Measurements from ENCODE around the gene DNAJC27.

DNAJC27 gene

DNA sequence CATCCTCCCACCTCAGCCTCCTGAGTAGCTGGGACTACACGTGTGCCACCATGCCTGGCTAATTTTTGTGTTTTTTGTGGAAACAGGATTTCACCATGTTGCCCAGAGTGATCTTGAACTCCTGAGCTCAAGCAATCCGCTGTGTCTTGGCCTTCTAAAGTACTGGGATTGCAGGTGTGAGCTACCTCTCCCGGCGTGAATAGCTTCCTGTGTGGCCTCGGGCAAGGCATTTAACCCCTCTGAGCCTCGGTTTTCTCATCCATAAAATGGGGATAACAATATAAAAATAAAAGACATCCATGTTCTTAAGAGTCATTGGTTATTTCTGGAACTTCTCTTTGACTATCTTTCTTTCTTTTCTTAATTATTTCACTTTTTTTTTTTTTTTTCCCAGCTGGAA is 32.4 kb downstream of the DNAJC27 start:
- H3K9ac ChIP-seq (ENCODE audit: low read length) = no peak overlapping the region
- no peaks in the 10 kb centered on the region for H3K9me3 ChIP-seq (ENCODE audit: control insufficient read depth, low read length)
- H3K27me3 ChIP-seq (ENCODE audit: control insufficient read depth, insufficient read depth, low read length) = no peaks in the 10 kb centered on the region
- H3K4me3 ChIP-seq (ENCODE audit: low read length) = no peak overlapping the region
- H3K36me3 ChIP-seq (ENCODE audit: control insufficient read depth, insufficient read depth, low read length) = no peaks in the 10 kb centered on the region
- no peaks in the 10 kb centered on the region for H3K4me1 ChIP-seq (ENCODE audit: control insufficient read depth, insufficient read depth, low read length)

DNA sequence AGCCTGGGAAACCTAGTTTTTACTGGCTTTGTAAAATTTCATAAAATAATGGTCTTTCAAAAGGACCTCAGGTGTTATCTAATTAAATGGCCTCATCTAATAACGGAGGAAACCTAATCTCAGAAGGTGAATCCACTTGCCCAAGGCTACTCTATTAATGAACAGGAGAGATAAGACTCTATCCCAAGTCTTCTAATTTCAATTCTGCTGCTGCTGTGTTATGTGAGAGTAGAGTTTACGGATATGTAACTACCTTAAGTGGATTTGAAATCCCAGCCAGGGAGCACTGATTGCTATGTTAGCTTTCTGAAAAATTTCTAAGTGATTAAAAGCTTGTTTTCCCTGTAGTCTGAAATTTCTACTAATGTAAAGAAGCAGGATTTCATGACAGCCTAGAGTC is 34.5 kb downstream of the DNAJC27 start:
- no peak overlapping the region for H3K4me3 ChIP-seq (ENCODE audit: low read length)
- H3K27me3 ChIP-seq (ENCODE audit: control insufficient read depth, insufficient read depth, low read length) = no peaks in the 10 kb centered on the region
- no peaks in the 10 kb centered on the region for H3K36me3 ChIP-seq (ENCODE audit: control insufficient read depth, insufficient read depth, low read length)
- H3K9ac ChIP-seq (ENCODE audit: low read length) = no peak overlapping the region
- H3K9me3 ChIP-seq (ENCODE audit: control insufficient read depth, low read length) = no peaks in the 10 kb centered on the region
- no peaks in the 10 kb centered on the region for H3K4me1 ChIP-seq (ENCODE audit: control insufficient read depth, insufficient read depth, low read length)

DNA sequence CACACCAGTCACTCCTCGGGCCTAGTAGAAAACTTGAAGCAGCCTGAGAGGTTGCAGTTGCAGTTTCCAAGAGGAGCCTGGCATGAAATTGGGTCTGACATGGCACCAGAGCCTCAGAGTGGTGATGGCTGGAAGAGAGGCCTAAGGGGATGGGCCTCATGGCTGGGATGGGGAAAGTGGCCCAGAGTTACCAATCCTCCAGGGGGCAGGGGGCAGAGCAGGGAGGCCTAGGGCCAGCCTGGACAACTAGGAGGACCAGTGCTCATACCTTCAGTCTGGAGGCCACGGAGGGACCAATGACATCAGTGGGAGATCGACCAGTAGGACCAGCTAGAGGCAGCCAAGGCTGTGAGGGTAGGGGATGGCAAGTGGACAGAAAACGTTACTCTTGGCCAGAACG is 36.6 kb downstream of the DNAJC27 start:
- no peaks in the 10 kb centered on the region for H3K9me3 ChIP-seq (ENCODE audit: control insufficient read depth, low read length)
- H3K4me1 ChIP-seq (ENCODE audit: control insufficient read depth, insufficient read depth, low read length) = no peaks in the 10 kb centered on the region
- no peaks in the 10 kb centered on the region for H3K27me3 ChIP-seq (ENCODE audit: control insufficient read depth, insufficient read depth, low read length)
- no peak overlapping the region for H3K9ac ChIP-seq (ENCODE audit: low read length)
- H3K4me3 ChIP-seq (ENCODE audit: low read length) = no peak overlapping the region
- H3K36me3 ChIP-seq (ENCODE audit: control insufficient read depth, insufficient read depth, low read length) = no peaks in the 10 kb centered on the region

DNA sequence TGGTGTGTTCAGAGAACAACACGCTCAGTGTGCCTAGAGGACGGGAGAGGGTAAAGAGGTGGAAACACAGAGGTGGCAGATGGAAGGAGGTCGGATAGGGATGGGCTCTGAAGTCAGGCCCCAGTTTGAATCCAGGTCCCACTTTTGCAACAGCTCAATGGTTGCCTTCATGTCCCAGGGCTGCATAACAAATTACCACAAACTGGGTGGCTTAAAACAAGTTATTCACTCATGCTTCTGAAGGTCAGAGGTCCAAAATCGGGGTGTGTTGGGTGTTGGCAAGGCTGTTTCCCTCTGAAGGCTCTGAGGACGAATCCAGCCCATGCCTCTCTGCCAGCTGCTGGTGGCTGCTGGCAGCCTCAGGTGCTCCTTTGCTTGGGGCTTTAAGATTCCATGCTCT is 39.0 kb downstream of the DNAJC27 start:
- H3K9ac ChIP-seq (ENCODE audit: low read length) = no peak overlapping the region
- no peak overlapping the region for H3K4me3 ChIP-seq (ENCODE audit: low read length)
- H3K9me3 ChIP-seq (ENCODE audit: control insufficient read depth, low read length) = no peaks in the 10 kb centered on the region
- H3K4me1 ChIP-seq (ENCODE audit: control insufficient read depth, insufficient read depth, low read length) = no peaks in the 10 kb centered on the region
- no peaks in the 10 kb centered on the region for H3K36me3 ChIP-seq (ENCODE audit: control insufficient read depth, insufficient read depth, low read length)
- H3K27me3 ChIP-seq (ENCODE audit: control insufficient read depth, insufficient read depth, low read length) = no peaks in the 10 kb centered on the region

DNA sequence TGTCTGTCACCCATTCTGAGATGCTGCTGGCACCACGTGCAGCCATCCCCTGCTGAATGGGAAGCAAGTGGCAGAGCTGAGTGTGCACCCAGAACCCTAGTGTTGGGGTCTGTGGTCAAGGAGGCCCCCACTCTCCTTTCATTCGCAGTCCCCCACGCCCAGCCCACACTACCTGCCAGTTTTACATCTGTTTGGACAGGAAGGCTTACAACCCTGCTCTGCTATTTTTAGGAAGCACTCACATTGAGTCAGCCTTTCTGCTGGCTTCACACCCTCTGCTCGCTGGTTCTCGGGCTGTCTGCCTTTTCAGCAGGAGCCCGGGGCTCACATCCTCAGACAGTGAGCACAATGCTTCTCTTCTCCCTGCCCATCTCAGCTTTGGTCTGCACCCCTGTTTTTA is 41.0 kb downstream of the DNAJC27 start:
- H3K4me1 ChIP-seq (ENCODE audit: control insufficient read depth, insufficient read depth, low read length) = peaks cover 13% of the 10 kb centered on the region
- H3K36me3 ChIP-seq (ENCODE audit: control insufficient read depth, insufficient read depth, low read length) = no peaks in the 10 kb centered on the region
- H3K9ac ChIP-seq (ENCODE audit: low read length) = no peak overlapping the region
- no peaks in the 10 kb centered on the region for H3K9me3 ChIP-seq (ENCODE audit: control insufficient read depth, low read length)
- no peak overlapping the region for H3K4me3 ChIP-seq (ENCODE audit: low read length)
- peaks cover 10% of the 10 kb centered on the region for H3K27me3 ChIP-seq (ENCODE audit: control insufficient read depth, insufficient read depth, low read length)

DNA sequence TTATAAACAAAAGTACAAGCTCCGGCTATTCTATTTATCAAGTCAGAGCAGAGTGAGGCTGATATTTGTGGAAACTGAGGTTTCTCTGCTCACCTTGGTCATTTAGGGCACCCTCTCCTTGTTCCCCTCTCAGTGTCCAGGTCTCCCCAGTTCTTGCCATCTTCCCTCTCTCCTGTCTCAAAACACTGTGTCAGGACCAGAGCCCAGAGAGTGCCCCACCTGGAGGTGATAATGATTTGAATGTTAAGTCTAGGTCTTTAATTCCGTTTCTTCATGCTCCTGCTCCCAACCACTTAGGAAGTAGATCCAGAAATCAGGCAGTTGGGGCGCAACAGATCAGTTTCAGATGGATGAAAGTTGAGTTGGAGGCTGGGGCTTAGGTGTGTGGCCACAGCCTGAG is 42.5 kb downstream of the DNAJC27 start:
- H3K4me1 ChIP-seq (ENCODE audit: control insufficient read depth, insufficient read depth, low read length) = peaks cover 13% of the 10 kb centered on the region
- H3K9ac ChIP-seq (ENCODE audit: low read length) = no peak overlapping the region
- no peaks in the 10 kb centered on the region for H3K36me3 ChIP-seq (ENCODE audit: control insufficient read depth, insufficient read depth, low read length)
- H3K27me3 ChIP-seq (ENCODE audit: control insufficient read depth, insufficient read depth, low read length) = peaks cover 12% of the 10 kb centered on the region
- no peaks in the 10 kb centered on the region for H3K9me3 ChIP-seq (ENCODE audit: control insufficient read depth, low read length)
- H3K4me3 ChIP-seq (ENCODE audit: low read length) = no peak overlapping the region

DNA sequence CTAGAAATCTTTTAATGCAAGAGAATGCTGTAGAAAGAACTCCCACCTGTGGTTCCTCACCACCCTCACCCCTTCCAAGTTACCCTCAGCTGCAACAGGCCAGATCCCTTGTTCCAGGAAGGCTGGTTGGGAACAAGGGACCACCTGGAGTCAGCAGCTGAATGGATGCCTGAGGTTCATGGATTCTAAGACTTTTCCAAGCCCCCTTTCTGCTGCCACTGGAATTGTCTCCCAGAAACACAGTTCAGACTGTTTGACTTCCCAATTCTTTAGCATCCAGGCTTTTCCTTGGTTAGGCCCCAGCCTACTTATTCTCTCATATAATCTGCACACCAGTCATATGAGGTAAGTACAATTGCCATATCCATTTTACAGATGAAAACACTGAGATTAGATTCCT is 43.7 kb downstream of the DNAJC27 start:
- Histone ChIP-seq H3K4me3 (ENCODE audit: low read length) (no peak overlapping the region), H3K36me3 (ENCODE audit: control insufficient read depth, insufficient read depth, low read length) (no peaks in the 10 kb centered on the region), H3K27me3 (ENCODE audit: control insufficient read depth, insufficient read depth, low read length) (peaks cover 12% of the 10 kb centered on the region), H3K9me3 (ENCODE audit: control insufficient read depth, low read length) (no peaks in the 10 kb centered on the region), H3K4me1 (ENCODE audit: control insufficient read depth, insufficient read depth, low read length) (peaks cover 13% of the 10 kb centered on the region), H3K9ac (ENCODE audit: low read length) (no peak overlapping the region)

DNA sequence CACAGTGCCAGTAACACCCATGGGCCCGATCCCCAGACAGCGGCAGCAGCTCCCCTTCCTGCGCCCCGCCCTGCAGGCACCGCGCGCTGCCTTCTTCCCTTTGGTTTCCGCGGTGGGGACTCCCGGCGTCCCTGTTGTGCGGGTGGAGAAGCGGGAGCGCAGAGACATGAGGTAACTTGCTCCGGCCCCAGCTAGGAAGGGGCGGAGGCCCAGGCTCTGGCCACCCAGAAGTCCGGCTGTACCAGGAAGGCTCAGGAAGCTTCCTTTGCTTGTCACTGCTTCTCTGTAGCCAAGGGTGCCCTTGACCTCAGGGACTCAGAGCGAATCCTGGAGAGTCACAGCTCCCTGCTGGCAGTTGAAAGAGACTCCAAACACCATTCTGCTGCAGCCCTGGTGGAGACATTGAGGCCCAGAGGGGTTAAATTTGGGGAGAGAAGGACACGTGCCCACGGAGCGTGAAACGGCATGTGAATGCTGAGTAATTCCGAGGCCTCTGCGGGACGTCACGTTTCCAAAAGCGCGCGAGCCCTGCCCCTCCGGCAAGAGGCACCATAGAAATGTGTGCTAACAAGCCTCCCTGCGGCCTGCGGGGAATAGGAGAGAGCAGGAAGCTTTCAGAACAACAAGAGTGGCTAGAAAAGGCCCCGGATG is 45.0 kb downstream of the DNAJC27 start:
- Histone ChIP-seq H3K9me3 (ENCODE audit: control insufficient read depth, low read length) (no peaks in the 10 kb centered on the region), H3K27me3 (ENCODE audit: control insufficient read depth, insufficient read depth, low read length) (peaks cover 12% of the 10 kb centered on the region), H3K36me3 (ENCODE audit: control insufficient read depth, insufficient read depth, low read length) (no peaks in the 10 kb centered on the region), H3K4me1 (ENCODE audit: control insufficient read depth, insufficient read depth, low read length) (peaks cover 13% of the 10 kb centered on the region), H3K9ac (ENCODE audit: low read length) (peak overlapping the region; percentile 11), H3K4me3 (ENCODE audit: low read length) (no peak overlapping the region)

DNA sequence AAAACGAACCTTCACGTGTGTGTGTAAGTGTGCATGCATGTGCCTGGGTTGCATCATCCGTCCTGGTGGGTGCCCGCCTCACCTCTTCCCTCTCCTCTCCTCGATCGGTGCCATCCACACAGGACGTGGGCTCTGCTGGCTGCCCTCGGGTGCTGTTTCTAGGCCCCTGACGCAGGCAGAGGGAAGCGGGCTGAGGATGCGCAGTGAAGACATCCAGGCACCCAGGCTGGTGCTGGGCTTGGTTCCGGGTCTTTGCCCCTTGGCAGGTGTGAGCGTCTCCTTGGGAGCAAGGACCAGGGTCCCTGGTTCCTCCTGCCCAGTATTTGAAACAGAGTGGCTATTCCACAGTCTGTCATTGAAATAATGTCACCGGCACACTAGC is 45.5 kb downstream of the DNAJC27 start:
- no peaks in the 10 kb centered on the region for H3K36me3 ChIP-seq (ENCODE audit: control insufficient read depth, insufficient read depth, low read length)
- peaks cover 13% of the 10 kb centered on the region for H3K4me1 ChIP-seq (ENCODE audit: control insufficient read depth, insufficient read depth, low read length)
- H3K9ac ChIP-seq (ENCODE audit: low read length) = peak overlapping the region; percentile 11
- H3K9me3 ChIP-seq (ENCODE audit: control insufficient read depth, low read length) = no peaks in the 10 kb centered on the region
- peaks cover 12% of the 10 kb centered on the region for H3K27me3 ChIP-seq (ENCODE audit: control insufficient read depth, insufficient read depth, low read length)
- H3K4me3 ChIP-seq (ENCODE audit: low read length) = no peak overlapping the region

DNA sequence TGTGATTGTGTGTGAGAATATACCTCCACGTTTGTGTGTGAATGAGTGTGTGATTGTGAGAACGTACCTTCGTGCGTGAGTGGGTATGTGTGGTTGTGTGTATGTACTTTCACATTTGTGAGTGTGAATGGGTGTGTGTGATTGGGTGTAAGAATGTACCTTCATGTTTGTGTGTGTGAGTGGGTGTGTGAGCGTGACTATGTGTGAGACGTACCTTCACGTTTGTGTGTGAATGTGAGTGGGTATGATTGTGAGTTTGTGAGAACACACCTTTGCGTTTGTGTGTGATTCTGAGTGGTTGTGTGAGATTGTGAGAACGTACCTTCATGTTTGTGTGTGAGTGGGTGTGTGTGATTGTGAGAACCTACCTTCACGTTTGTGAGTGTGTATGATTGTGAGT is 45.9 kb downstream of the DNAJC27 start:
- Histone ChIP-seq H3K36me3 (ENCODE audit: control insufficient read depth, insufficient read depth, low read length) (no peaks in the 10 kb centered on the region), H3K4me3 (ENCODE audit: low read length) (no peak overlapping the region), H3K9me3 (ENCODE audit: control insufficient read depth, low read length) (no peaks in the 10 kb centered on the region), H3K27me3 (ENCODE audit: control insufficient read depth, insufficient read depth, low read length) (peaks cover 15% of the 10 kb centered on the region), H3K9ac (ENCODE audit: low read length) (no peak overlapping the region), H3K4me1 (ENCODE audit: control insufficient read depth, insufficient read depth, low read length) (peaks cover 13% of the 10 kb centered on the region)

DNA sequence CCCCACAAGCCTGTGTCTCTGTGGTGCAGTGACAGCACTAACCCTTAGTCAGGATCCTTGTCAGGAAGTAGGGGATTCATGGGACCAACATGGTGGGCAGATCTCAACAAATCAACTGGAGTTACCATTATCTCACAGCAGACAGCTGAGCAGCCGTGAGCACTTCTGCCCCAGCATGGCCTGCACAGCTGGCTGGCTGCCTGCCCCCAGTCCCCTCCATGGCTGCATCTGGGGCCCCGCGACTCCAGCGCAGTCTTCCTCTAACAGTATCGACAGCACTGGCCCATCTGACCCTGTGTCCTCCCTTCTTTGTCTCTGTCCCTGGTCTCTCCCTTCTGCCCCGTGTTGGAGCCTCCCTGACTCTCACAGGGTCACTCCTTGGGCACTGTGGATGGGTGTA is 47.0 kb downstream of the DNAJC27 start:
- peaks cover 19% of the 10 kb centered on the region for H3K27me3 ChIP-seq (ENCODE audit: control insufficient read depth, insufficient read depth, low read length)
- H3K4me1 ChIP-seq (ENCODE audit: control insufficient read depth, insufficient read depth, low read length) = peaks cover 13% of the 10 kb centered on the region
- no peak overlapping the region for H3K9ac ChIP-seq (ENCODE audit: low read length)
- H3K4me3 ChIP-seq (ENCODE audit: low read length) = no peak overlapping the region
- no peaks in the 10 kb centered on the region for H3K9me3 ChIP-seq (ENCODE audit: control insufficient read depth, low read length)
- H3K36me3 ChIP-seq (ENCODE audit: control insufficient read depth, insufficient read depth, low read length) = no peaks in the 10 kb centered on the region

DNA sequence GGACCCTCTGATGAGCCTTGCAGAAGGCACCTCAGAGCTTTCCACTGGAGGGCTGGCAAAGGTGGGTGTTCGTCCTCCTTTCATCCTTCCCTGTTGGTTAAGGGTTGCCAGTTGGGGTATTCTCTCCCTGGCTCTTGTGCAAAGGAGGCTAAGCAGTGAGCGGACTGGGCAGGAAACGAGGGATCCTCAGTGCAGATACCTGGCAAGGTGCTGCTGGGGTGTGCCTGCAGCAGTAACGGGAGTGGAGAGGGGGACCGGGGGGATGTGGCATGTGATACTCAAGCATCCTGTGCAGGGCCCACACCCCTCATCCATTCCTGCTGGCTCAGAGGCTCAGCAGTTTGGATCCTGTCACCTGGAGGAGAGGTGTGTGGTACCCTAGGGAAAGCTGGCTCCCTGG is 47.5 kb downstream of the DNAJC27 start:
- no peak overlapping the region for H3K9ac ChIP-seq (ENCODE audit: low read length)
- H3K9me3 ChIP-seq (ENCODE audit: control insufficient read depth, low read length) = no peaks in the 10 kb centered on the region
- no peaks in the 10 kb centered on the region for H3K36me3 ChIP-seq (ENCODE audit: control insufficient read depth, insufficient read depth, low read length)
- peaks cover 22% of the 10 kb centered on the region for H3K27me3 ChIP-seq (ENCODE audit: control insufficient read depth, insufficient read depth, low read length)
- no peak overlapping the region for H3K4me3 ChIP-seq (ENCODE audit: low read length)
- H3K4me1 ChIP-seq (ENCODE audit: control insufficient read depth, insufficient read depth, low read length) = peaks cover 15% of the 10 kb centered on the region

DNA sequence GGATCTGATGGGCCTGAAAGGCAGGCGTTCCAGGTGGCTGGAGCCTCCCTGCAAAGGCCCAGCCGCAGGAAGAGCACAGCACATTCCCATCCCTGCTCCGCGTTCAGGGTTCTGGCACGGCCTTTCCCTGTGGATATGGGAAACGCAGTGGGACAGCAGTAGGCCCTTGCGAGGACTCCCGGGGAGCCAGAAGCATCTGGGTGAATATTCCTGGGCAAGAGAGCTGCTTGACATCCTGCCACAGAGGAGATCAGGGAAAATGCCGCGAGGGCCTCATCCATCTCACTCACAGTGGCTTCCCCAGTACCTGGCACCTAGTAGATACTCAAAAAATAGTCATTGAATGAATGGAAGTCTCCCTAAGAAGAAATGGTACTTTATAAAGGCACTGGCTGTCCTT is 48.6 kb downstream of the DNAJC27 start:
- Histone ChIP-seq H3K9me3 (ENCODE audit: control insufficient read depth, low read length) (no peaks in the 10 kb centered on the region), H3K4me1 (ENCODE audit: control insufficient read depth, insufficient read depth, low read length) (peaks cover 26% of the 10 kb centered on the region), H3K4me3 (ENCODE audit: low read length) (no peak overlapping the region), H3K27me3 (ENCODE audit: control insufficient read depth, insufficient read depth, low read length) (peaks cover 27% of the 10 kb centered on the region), H3K9ac (ENCODE audit: low read length) (no peak overlapping the region), H3K36me3 (ENCODE audit: control insufficient read depth, insufficient read depth, low read length) (no peaks in the 10 kb centered on the region)

Data from mucosa of stomach (tissue), 1 donor.